Measurements from ENCODE around the gene TXNDC11. TPM values are rescaled to one million over a fixed set of nuclear protein-coding genes. Genes with fewer than 3 reads are reported as not detected.

Gene TXNDC11, protein sequence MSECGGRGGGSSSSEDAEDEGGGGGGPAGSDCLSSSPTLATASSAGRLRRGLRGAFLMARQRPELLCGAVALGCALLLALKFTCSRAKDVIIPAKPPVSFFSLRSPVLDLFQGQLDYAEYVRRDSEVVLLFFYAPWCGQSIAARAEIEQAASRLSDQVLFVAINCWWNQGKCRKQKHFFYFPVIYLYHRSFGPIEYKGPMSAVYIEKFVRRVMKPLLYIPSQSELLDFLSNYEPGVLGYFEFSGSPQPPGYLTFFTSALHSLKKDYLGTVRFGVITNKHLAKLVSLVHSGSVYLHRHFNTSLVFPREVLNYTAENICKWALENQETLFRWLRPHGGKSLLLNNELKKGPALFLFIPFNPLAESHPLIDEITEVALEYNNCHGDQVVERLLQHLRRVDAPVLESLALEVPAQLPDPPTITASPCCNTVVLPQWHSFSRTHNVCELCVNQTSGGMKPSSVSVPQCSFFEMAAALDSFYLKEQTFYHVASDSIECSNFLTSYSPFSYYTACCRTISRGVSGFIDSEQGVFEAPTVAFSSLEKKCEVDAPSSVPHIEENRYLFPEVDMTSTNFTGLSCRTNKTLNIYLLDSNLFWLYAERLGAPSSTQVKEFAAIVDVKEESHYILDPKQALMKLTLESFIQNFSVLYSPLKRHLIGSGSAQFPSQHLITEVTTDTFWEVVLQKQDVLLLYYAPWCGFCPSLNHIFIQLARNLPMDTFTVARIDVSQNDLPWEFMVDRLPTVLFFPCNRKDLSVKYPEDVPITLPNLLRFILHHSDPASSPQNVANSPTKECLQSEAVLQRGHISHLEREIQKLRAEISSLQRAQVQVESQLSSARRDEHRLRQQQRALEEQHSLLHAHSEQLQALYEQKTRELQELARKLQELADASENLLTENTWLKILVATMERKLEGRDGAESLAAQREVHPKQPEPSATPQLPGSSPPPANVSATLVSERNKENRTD
- 37.4 to 42.8 TPM (median 41.0 TPM) in 5 replicates for total RNA-seq (2022; extraction: Qiagen RNA extraction)

DNA sequence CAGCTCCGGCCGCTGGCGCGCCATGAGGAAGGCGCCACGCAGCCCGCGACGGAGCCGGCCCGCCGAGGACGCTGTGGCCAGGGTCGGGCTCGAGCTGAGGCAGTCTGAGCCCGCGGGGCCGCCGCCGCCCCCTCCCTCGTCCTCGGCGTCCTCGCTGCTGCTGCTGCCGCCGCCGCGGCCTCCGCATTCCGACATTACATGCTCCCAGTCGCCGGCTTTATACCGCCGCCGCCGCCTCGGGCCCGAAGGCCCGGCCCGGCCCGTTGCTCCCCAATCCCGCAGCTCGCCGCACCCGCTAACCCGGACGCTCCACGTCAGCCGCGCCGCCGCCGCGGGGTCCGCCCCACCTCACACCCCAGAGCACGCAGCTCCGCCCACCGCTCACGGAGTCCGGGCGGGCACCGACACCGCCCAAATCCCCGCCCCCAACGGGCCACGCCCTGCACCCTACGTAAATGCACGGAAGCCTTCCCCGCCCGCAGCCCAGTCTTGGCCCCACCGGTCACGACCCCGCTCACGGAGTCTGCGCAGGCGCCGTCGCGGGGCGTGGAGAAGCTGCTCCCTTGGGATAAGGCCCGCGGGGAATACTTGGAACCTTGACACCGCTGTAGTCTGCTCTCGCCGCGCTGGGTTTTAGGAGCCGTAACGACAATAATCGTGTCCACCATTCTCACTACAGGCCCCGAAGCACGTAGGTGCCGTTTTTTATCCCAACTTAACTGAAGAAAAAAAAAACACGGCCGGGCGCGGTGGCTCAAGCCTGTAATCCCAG is at the start of gene TXNDC11:
TXNDC11 (minus strand) TSS at position 322 of the 772 bp plus-strand sequence; CDS start at position 195, 127 bp downstream.

DNA sequence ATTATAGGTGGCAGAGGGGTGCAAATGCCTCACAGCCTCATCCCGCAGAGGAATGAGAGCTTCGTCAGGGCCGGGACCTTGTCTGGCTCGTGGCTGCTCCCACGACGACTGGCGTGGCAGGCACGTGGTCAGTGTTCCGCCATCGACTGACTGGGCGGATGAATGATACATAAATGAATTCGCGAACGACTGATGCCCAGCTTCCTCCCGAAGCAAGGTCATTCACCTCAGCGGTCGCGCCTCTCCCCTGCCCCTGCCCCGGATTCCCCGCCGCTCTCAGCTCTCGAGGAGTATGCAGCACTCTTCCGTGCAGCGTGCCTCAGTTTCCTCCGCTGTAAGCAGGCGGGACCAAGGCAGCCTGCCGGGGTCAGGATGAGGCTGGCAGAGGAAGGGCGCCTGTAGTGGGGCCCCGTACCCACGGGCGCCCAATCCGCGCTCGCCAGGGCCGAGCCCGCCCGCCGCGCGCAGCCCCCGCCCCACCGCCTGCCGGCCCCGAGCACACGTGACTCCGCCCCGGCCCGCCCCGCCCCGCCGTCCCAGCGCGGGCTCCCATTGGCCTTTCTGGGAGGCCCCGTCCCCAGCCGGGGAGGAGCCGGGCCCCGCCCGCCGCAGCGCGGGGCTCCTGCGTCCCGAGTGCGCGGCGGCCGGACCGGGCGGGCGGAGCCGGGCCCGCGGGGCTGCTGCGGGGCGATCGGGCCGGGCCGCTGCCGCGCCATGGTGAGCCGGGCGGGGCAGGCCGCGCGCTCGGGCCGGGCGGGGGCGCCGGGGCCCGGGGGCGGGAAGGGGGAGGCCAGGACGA is 74.6 kb downstream of the TXNDC11 start, which contains the start of gene SNN:
SNN (plus strand) TSS at position 632 of the 799 bp plus-strand sequence. CDS start 7,605 bp downstream, outside the sequence.

Other genes with a start within 250 kb of the TXNDC11 start
- gene LITAF, start 155.9 kb downstream of the TXNDC11 start, total RNA-seq (2022; extraction: Qiagen RNA extraction): 179 to 192 TPM (median 186 TPM) in 5 replicates
- gene SNN, start 74.4 kb downstream of the TXNDC11 start, total RNA-seq (2022; extraction: Qiagen RNA extraction): 18.4 to 21.7 TPM (median 20.5 TPM) in 5 replicates
- gene ZC3H7A, start 54.4 kb upstream of the TXNDC11 start, total RNA-seq (2022; extraction: Qiagen RNA extraction): 25.5 to 36.7 TPM (median 26.2 TPM) in 5 replicates
- gene RSL1D1, start 108.7 kb upstream of the TXNDC11 start, total RNA-seq (2022; extraction: Qiagen RNA extraction): 207 to 267 TPM (median 229 TPM) in 5 replicates
- 170 to 227 TPM (median 179 TPM) in 5 replicates for gene GSPT1, start 173.1 kb upstream of the TXNDC11 start, total RNA-seq (2022; extraction: Qiagen RNA extraction)
- gene NPIPB2, start 199.2 kb upstream of the TXNDC11 start, total RNA-seq (2022; extraction: Qiagen RNA extraction): 2.0 to 3.0 TPM (median 2.5 TPM) in 5 replicates
- not detected in 5 replicates for gene TNFRSF17, start 222.4 kb upstream of the TXNDC11 start, total RNA-seq (2022; extraction: Qiagen RNA extraction)
- gene SNX29, start 233.9 kb upstream of the TXNDC11 start, total RNA-seq (2022; extraction: Qiagen RNA extraction): 1.9 to 3.0 TPM (median 2.7 TPM) in 5 replicates